CD4-positive, alpha-beta memory T cell (primary cell): ENCODE measurements around the gene PRR20D. TPM values are rescaled to one million over a fixed set of nuclear protein-coding genes. Genes with fewer than 3 reads are reported as not detected.

Experiments
- polyA plus RNA-seq, 2 donors: library from polyadenylated mRNA; unstranded; fragments of 300-500 nt; fragmentation: Illumina TruSeq; gene quantifications; one replicate each; pipeline ENCODE4 v1.2.3, GENCODE V29; 2021
- total RNA-seq, 2 experiments: library from RNA; stranded (reverse); gene quantifications; one replicate each; pipeline ENCODE4 v1.2.3, GENCODE V29; 2021

The PRR20D gene
- total and polyA plus RNA-seq, 4 experiments from 2014 or later, result not detected

Other genes starting within 250 kb of the PRR20D start
- not detected for gene PRR20A, start 19.7 kb upstream of the PRR20D start, total RNA-seq
- gene PRR20A, start 19.7 kb upstream of the PRR20D start, polyA plus RNA-seq, result not detected
- not detected for gene PRR20B, start 13.1 kb upstream of the PRR20D start, total RNA-seq
- not detected for gene PRR20B, start 13.1 kb upstream of the PRR20D start, polyA plus RNA-seq
- not detected for gene PRR20C, start 6.6 kb upstream of the PRR20D start, total RNA-seq
- not detected for gene PRR20C, start 6.6 kb upstream of the PRR20D start, polyA plus RNA-seq
- not detected for gene PRR20E, start 6.6 kb downstream of the PRR20D start, total RNA-seq
- not detected for gene PRR20E, start 6.6 kb downstream of the PRR20D start, polyA plus RNA-seq